OCI-M2 (cell line): ENCODE data around the gene ZSWIM3.
A peak's percentile ranks its signal among the peaks of the same experiment; 100 is the strongest.

ENCODE experiments used
- DNase-seq: peaks from one replicate; lab custom pipeline; 2025; ENCODE audit not compliant: unreplicated experiment; lab: John Stamatoyannopoulos, UW

The ZSWIM3 gene

GRCh38 chr20:45909336-45909808 lies 52.0 kb downstream of the ZSWIM3 start:
- no peak for DNase-seq

DNA sequence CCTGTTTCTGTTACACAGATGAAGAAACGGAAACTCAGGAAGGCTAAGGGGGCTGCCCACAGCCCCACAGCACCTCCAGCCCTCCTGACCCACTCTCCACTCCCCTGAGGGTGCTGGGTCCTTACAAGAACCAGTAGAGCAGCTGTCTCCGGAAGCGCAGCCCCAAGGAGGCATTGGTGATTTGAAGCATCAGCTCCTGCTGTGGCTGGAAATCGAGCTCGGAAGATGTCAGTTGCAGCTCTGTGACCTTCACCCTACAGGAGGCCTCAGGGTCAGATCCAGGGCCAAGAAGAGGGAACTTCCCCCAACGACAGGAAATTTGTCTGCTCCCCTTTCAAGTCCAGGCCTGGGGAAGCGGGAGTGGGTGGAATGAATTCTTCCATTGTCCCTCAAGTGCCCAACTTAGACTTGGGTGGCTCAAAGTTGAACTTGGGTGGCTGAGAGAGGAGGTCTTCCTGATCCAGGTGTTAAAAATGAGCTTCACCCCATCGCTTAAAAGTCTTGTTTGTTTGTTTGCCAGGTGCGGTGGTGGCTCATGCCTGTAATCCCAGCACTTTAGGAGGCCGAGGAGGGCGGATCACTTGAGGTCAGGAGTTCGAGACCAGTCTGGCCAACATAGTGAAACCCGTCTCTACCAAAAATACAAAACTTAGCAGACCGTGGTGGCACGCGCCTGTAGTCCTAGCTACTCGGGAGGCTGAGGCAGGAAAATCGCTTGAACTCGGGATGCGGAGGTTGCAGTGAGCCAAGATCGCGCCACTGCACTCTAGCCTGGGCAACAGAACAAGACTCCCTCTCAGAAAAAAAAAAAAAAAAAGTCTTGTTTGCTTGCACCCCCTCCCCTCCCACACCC lies 52.6 kb downstream of the ZSWIM3 start:
- no peak for DNase-seq

DNA sequence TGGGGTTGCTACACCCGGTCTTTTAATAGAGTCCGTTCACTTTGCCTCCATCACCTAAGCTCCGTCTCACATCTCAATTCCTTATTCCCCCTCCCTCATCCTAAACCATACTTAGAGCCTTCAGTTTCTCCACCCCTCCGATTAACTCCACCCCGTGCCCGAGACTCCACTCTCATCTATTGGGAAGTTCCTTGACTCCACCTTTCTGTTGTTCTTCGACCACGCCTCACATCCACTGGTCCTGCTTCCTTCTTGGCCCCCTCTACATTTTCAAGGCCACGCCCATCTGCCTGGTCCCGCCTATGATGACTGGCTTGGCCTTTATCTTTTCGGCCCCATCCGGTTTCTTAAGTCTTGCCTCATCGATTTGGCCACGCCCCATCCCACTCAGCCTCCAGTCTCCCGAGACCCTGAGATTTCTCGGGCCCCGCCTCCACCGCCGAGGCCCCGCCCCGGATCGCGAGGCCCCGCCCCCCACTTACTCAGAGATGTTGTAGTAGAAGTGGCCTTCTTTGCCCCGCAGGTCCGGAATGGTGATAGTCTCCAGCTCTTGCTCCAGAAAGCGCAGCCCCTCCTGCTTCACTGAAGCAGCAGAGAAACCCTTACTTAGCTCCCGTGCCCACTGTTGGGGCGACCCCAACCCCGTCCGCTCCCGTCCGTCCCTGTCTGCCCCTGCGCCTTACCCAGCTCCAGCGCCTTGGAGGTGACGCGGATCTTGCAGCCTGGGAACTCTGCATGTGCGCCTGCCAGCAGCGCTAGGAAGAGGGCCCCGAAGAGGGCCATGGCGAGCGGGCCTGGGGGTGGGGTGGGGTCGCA lies 53.5 kb downstream of the ZSWIM3 start:
- DNase-seq = peak; percentile 96

GRCh38 chr20:45911486-45912343 lies 54.3 kb downstream of the ZSWIM3 start, which contains the start of gene PLTP:
TSS of gene PLTP (minus strand) at chr20:45912155. CDS start at chr20:45911452, 703 bp downstream.
- DNase-seq = peak; percentile 43

DNA sequence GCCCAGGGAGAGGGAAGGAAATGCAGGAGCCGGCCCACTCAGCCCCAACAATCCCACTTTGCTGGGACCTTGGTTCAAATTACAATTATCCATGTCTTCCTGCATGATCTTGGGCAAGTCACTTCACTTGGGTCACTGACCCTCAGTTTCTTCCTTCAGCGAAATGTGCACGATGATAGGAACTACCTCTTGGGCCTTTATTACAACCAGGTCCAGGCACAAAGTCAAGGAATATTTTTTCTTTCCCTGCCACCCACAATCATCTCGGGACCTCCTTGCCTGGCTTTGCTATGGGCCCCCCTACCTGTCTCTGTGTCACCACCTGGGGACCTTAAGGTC lies 54.9 kb downstream of the ZSWIM3 start:
- no peak for DNase-seq

GRCh38 chr20:45913116-45913515 lies 55.7 kb downstream of the ZSWIM3 start:
- no peak for DNase-seq

DNA sequence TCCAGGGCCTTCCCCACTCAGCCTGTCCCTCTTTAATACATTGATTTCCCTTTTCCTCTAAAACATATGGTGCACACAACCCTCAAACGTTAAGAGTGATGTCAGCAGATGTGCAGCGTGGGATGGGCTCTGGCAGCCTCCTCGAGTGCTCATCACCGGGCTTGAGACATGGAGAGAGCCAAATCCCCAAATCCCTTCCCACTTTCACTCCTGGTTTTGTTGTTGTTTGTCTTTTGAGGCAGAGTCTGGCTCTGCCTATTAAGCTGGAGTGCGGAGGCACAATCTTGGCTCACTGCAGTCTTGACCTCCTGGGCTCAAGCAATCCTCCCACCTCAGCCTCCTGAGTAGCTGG lies 60.4 kb downstream of the ZSWIM3 start:
- no peak for DNase-seq

DNA sequence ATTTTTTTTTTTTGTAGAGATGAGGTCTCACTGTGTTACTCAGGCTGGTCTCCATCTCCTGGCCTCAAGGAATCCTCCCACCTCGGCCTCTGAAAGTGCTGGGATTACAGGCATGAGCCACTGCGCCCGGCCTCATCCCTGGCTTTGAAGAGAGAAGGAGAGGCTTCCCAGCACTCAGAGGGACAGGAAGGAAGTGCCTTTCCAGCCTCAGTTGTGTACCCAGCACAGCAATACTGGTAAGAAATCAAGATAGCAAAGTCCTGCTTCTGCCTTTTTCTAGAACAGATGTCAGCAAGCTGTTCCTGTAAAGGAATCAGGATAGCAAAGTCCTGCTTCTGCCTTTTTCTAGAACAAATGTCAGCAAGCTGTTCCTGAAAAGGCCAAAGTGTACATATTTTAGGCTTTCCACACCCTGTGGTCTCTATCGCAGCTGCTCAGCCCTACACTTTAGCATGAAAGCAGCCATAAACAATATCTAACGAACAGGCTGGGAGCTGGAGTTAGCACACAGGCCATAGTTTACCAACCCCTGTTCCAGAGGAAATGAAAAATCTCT lies 60.8 kb downstream of the ZSWIM3 start:
- DNase-seq = no peak

DNA sequence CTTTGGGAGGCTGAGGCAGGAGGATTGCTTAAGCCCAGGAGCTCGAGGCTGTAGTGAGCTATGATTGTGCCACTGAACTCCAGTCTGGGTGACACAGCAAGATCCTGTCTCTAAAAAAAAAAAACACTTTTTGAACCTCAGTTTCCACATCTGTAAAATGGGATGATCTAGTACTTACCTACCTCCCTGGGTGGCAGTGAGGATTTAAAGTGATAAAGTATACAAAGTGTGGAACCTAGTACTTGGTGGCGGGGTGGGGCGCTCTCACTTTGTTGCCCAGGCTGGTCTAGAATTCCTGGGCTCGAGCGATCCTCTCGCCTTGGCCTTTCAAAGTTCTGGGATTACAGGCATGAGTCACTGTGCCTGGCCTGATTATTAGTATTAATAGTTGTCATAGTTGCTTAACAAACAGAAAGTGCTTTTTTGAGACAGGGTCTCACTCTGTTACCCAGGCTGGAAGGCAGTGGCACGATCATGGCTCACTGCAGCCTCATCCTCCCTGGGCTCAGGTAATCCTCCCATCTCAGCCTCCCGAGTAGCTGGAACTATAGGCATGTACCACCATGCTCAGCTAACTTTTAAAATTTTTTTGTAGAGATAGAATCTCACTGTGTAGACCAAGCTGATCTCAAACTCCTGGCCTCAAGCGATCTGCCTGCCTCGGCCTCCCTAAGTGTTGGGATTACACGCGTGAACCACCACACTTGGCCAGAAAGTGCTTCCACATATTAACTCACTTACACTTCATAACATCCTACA lies 61.5 kb downstream of the ZSWIM3 start:
- DNase-seq = no peak

DNA sequence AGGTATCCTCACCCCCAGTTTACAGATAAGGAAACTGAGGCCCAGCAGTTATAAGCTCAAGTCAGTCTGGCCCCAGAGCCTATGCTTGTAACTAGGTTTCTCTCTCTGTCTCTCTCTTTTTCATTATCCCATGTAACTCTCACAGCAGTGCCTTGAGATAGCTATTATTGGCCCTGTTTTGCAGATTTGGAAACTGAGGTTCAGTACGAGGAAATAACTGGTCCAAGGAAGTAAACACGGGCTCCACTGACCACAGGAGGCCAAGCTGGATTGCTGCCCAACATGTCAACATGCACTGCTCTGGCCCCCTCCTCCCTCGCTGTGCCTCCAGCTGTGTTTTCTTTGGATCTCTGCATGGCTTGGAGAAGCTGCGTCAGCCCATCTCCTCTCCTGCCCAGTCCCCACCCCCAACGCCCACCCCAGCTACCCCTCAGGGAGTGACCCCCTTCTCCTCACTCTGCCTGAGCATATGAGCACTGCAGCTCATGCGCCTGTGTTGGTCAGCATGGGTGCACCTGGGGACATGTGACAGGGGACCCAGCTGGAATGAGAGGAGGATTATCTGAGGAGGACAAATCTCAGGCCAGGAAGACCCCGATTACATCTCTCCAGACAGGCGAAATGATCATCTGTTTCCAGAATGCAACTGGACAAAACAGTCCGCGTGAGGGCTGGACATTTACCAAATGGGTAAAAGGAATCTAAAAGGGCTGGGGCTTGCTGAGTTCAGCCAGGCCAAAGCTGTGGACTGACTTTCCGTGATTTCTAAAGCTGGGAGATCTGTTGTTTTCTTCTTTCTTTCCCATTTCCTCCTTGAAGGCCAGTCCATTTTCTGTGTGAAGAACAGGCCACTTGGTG lies 62.4 kb downstream of the ZSWIM3 start:
- no peak for DNase-seq

DNA sequence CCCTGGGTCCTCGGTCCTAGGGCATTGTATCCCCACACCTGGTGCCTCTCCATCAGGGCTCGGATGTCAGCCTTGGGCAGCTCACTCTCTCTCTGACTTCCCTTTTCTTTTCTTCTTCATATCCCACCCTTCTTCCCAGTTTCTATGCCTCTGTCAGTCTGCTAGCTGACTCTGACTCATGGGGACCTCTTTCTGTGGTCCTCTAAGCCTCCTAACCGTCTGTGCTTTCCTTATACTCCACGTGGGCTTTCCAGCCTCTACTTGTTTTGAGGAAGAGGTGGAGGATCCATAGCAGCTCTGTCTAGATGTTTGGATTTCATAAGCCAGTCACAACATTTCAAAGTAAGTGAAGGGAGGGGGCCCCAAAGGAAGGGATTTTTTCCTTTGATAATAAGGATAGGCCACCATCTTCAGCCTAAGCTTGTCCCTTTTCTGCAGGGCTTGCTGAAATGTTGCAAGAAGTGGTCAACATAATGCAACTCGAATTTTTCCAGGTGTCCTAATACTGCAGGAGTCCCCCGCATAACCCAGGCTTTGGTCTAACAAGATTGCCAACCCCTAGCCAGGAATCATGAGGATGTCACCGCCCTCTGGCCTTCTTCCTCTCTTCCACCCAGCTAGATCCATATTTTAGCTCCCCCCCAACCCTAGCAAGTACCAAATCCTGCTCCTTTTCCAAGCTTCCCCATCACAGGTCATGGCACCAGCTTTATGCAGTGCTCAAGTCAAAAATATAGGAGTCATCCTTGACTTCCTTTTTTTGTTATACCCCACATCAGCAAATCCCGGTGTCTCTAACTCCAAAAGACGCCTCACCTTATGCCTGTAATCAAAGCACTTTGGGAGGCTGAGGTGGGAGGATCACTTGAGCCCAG lies 63.3 kb downstream of the ZSWIM3 start:
- DNase-seq = no peak

DNA sequence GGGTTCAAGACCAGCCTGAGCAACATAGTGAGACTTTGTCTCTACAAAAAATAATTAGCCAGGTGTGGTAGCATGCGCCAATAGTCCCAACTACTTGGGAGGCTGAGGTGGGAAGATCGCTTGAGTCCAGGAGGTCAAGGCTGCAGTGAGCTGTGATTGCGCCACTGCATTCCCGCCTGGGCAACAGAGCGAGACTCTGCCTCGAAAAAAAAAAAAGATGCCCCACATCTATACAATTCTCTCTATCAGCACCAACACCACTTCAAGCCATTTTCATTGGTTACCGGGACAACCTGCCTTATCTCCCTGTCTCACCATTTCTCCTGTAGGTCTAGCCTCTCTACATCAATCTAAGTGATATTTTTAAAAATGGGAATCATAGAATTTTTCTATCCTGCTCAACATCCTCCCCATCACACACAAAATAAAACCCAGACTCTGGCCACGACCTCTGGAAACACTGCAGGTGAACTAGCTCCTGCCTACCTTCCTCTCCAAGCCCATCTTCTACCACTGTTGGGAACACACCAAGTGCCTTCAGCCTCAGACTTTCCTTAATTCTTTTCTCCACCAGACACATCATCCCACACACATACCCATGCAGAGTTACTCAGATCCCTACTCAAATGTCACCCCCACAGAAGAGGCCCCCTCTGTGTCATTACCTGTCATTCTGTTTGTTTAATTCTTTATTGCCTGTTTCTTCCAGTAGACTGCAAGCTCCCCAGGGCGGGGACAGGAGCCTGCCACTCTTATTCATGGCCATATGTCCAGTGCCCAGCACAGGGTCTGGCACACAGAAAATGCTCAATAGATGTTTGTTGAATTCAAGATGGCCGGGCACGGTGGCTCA lies 64.1 kb downstream of the ZSWIM3 start:
- no peak for DNase-seq

- no peak for DNase-seq
These were observed 67.2 kb downstream of the ZSWIM3 start for GRCh38 chr20:45924391-45925261.

DNA sequence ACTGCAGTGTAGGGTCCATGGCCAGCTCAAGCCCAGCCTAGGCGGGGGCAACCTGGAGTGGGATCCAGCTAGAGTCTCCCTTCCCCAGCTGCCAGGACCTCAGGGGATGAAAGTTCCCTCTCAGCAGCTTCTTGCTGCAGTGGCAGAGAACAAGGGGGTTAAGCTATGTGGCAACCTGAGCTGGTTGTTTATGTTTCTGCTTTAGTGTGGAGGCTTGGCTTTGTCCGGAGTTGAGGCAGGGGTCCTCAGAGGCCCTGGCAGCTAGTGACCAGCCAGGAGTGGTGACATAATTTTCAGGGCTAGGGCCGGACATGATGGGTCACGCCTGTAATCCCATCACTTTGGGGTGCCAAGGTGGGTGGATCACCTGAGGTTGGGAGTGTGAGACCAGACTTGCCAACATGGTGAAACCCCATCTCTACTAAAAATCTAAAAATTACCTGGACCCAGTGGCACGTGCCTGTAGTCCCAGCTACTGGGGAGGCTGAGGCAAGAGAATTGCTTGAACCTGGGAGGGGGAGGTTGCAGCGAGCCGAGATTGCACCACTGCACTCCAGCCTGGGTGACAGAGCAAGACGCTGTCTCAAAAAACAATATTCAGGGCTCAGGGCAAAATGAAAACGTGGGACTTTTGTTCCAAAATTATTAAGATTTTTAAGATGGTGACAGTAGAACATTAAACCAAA lies 68.5 kb downstream of the ZSWIM3 start:
- DNase-seq = no peak

DNA sequence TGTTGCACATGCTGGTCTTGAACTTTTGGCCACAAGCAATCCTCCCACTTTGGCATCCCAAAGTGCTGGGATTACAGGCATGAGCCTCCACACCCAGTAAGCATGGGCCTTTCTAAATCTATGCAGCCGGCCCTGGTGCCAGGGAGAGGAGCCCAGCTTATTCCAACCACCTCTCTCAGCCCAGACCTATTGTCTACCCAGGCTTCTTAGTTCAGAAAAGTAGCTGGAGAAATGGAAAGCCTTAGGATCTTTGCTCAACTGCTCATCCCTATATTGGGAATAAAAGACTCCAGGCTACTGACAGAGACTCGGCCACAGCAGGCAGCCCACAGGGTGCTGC lies 69.3 kb downstream of the ZSWIM3 start:
- DNase-seq = no peak
